GM13976 (cell line): ENCODE measurements around the gene ADSS1.

Experiments used
- DNase-seq: peaks from one replicate; pipeline ENCODE4 v3.0.0; 2012; ENCODE audit warnings: low spot score
- CTCF ChIP-seq: IDR thresholded peaks from 2 replicates; pipeline ENCODE4 v1.5.1; 2012; ENCODE audit warnings: borderline replicate concordance, mild to moderate bottlenecking; ENCODE audit not compliant: insufficient read depth; ENCODE audit errors: extremely low read depth, missing control alignments, control extremely low read depth
- in situ Hi-C: fragments of 300-500 bp; cut with MboI; formaldehyde crosslinking; loops from one replicate; pipeline ENCODE4 v1.12.0; 2022; ENCODE audit warnings: low sequenced_read_pairs, mixed read lengths, inconsistent platforms; ENCODE audit not compliant: unreplicated experiment

ADSS1 gene

GRCh38 chr14:104785708-104786080 is 61.7 kb downstream of the ADSS1 start:
- in situ Hi-C loops = no loop called here
- TF ChIP-seq CTCF = no peak
- DNase-seq = no peak

GRCh38 chr14:104786091-104786586 is 62.1 kb downstream of the ADSS1 start:
- in situ Hi-C loops = no loop called here
- DNase-seq = no peak
- no peak for TF ChIP-seq CTCF

- TF ChIP-seq CTCF = no peak
- DNase-seq = no peak
- in situ Hi-C loops = no loop called here
These were observed 63.0 kb downstream of the ADSS1 start for GRCh38 chr14:104786726-104787675.

GRCh38 chr14:104787736-104788135 is 63.7 kb downstream of the ADSS1 start:
- no peak for DNase-seq
- TF ChIP-seq CTCF = no peak
- in situ Hi-C loops = no loop called here

GRCh38 chr14:104788161-104788818 is 64.3 kb downstream of the ADSS1 start:
- DNase-seq = no peak
- no peak for TF ChIP-seq CTCF
- in situ Hi-C loops = no loop called here

- in situ Hi-C loops = no loop called here
- TF ChIP-seq CTCF = no peak
- no peak for DNase-seq
These were observed 65.0 kb downstream of the ADSS1 start for GRCh38 chr14:104788873-104789663.
